GM18858 (cell line): ENCODE results near the gene COL24A1.
"Not testable (repeated sequence)": the region's sequence is repeated elsewhere in the genome, so short reads cannot be mapped to it uniquely, and the experiment has no call there.

Experiments used
- ATAC-seq: cut with Tn5 transposase; IDR thresholded peaks from one replicate; pipeline ENCODE4 v1.9.1; 2021; ENCODE audit not compliant: unreplicated experiment

The COL24A1 gene

DNA sequence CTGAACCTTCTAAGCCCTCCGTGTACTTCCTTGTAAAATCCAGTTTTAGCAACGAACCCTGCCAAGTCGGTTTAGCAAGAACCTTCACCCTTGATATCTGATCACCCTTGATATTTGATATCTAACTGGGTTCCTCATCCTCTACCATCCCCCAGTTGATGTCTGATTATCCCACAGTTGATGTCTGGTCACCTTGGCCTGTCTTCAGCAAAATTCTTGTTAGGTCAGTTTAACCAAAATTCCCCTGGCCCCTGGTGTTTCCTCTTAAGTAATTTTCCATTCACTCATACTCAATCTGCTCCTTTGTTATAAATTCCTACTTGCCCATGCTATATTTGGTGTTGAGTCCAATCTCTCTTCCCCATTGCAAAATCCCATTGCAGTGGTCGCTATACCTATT is 333.9 kb downstream of the COL24A1 start:
- no peak for ATAC-seq

DNA sequence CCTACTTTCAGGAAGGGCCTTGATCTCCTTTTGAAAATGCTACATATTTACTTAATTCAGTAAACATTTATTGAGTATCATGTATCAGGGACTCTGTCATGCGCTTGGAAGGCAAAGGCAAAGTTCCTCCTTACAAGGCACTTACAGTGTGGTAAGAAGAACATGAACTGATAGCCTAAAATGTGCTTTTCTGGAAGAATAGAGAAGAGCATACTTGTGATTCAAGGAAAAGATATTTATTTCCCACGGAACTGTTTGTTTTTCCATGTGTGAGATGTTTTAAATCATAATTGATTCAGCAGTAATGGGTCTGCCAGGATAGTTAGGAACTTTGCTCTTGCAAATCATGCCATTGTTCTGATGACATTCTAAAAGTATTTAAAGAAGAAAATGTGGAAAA is 338.2 kb downstream of the COL24A1 start:
- ATAC-seq, result no peak

DNA sequence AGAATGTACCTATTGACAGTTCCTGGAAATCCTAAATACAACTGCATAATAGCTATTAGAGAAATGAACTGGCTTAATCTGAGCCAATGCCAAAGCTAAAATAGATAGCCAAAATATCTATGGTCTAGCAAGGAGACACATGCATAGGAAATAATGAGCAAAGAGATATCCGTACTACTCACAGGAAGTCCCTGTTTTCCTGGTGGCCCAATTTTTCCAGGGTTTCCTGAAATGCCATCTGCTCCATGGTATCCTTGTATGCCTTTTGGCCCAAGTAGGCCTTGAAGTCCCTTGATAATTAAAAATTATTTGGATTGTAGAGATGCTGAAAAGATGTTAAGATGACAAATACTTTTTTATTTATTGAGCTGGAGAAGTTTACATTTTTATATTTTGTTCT is 340.0 kb downstream of the COL24A1 start:
- ATAC-seq, result no peak

DNA sequence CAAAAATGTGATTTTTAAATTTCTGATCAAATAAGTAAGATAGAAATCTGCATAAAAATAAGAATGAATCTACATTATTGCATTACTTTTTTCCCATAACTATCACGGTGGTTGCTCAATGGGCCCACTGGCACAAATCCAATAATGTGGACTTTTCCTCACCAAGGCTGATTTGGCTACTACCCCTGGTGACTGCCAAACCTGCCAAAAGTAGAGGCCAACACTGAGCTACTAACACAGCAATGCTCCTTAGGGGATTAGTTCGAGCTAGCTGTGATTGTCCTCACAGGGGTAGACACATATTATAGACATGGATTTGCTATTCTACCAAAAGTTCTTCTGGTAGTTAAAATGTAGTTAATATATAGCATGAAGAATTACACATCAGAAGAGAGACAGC is 340.7 kb downstream of the COL24A1 start:
- no peak for ATAC-seq

DNA sequence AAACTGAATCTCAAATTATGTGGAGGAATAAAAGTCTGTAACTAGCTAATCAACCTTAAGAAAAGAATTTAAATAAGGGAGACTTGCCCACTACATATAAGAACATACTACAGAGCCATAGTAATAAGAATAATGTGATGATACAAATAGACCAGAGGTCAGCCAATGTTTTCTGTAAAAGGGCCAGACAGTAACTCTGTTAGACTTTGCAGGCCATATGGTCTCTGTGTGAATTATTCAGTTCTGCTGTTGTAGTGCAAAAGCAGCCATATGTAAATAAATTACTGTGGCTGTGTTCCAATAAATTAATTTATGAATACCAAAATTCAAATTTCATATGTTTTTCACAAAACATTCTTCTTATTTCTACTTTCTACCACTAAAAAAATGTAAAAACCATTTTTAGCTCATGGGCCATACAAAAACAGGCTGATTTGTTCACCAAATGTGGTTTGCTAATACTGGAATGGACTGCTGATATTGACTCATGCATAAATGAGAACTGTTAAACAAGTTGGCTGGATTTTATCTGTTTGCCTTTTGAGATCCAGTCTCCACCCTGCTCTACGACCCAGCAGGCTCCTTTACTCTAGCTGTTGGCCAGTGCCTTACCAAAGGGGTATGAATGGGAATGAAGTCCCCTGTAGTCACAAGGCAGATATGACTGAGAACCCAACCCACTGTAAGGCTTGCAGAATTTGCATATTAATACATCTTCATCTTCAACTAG is 350.2 kb downstream of the COL24A1 start:
- ATAC-seq, result no peak

DNA sequence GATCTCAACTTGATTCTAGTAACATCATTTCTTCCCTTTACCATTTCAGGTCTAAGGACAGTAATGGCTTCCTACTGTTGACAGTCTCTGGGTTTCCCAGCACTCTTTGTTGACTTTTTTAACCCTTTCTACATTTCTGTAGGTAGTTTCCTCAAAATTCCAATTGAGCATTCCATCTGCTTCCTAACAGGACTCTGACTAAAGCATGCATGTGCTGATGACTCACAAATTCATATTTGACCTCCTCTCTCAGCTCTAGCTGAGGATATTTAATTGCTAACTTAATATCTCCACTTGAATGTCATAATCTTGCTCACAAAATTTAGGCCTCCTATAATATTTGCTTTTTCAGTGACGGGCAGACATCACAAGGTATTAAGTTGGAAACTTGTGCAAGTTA is 355.1 kb downstream of the COL24A1 start:
- no peak for ATAC-seq

- ATAC-seq, result no peak
Observed at GRCh38 chr1:85799737-85800136, 356.8 kb downstream of the COL24A1 start.

- no peak for ATAC-seq
Observed at GRCh38 chr1:85798419-85798818, 358.2 kb downstream of the COL24A1 start.

DNA sequence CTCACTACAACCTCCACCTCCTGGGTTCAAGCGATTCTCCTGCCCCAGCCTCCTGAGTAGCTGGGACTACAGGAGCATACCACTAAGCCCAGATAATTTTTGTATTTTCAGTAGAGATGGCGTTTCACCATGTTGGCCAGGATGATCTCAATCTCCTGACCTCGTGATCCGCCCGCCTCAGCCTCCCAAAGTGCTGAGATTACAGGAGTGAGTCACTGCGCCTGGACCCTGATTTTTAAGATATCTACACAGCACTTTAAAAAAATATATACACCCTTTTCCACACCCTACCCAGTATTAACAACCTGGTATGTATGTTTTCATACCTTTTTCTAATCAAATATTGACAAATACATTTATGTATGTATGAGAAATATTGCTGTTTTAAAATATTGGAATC is 379.6 kb downstream of the COL24A1 start:
- ATAC-seq, result not testable (repeated sequence)

DNA sequence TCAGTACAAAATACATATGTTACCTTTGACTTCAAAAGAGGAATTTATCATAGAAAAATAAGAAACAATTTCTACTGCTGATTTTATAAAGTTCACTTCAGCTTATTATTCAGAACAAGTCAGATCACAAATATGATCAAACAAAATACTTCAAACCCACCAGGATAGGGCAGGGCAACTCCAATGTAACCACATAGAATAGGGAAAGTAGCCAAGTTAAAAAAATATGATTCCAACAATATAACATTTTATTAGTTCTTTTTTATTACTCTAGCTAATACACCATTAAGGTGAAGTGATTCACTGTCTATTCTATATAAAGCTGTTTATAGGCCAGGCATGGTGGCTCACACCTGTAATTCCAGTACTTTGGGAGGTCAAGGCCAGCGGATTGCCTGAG is 393.8 kb downstream of the COL24A1 start:
- ATAC-seq, result no peak

DNA sequence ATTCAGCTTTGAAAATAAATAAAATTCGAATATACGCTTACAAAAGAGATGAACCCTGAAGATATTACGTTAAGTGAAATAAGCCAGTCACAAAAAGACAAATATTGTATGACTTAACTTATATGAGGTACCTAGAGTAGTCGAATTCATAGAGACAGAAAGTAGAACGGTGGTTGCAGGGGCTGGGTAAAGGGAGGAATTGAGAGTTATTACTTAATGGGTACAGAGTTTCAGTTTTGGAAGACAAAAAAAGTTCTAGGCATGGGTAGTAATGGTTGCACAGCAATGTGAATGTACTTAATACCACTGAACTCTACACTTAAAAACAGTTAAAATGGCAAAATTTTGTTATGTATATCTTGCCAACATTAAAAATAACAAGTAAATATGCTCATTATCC is 399.7 kb downstream of the COL24A1 start:
- no peak for ATAC-seq

- ATAC-seq, result no peak
Observed at GRCh38 chr1:85748120-85748519, 408.5 kb downstream of the COL24A1 start.

- ATAC-seq, result no peak
Observed at GRCh38 chr1:85746777-85747176, 409.8 kb downstream of the COL24A1 start.

GRCh38 chr1:85743814-85744213 is 412.8 kb downstream of the COL24A1 start:
- no peak for ATAC-seq

GRCh38 chr1:85734931-85735330 is 421.6 kb downstream of the COL24A1 start:
- ATAC-seq, result no peak

DNA sequence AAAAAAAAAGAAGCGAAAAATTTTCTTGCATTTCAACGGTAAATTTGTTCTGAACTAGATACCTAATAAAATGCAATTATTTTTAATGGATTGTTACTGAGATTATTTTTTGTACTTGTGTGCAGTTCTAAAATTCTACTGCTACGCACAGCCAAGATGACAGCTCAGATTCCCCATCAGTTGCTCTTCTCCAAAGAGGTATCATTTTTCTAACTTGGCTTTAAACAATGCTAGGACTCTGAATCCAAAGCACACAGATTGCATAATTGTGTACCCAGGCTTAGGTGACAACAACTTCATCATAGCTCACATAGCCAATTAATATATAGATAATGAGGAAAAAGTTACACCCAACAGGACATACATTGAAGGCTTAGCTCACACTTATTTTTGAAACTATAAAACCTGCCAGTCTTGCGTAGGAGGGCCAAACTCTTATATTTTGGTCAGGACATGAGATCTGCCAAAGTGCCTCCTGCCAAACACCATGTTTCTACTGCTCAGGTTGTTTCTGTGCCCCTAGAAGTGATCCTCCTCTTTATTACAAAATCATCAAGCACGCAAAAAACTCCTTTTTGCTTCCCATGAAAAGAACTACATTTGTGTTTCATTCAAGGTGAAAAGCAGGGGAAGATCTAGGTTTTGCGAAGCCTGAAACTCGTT is 437.8 kb downstream of the COL24A1 start:
- ATAC-seq, result no peak

DNA sequence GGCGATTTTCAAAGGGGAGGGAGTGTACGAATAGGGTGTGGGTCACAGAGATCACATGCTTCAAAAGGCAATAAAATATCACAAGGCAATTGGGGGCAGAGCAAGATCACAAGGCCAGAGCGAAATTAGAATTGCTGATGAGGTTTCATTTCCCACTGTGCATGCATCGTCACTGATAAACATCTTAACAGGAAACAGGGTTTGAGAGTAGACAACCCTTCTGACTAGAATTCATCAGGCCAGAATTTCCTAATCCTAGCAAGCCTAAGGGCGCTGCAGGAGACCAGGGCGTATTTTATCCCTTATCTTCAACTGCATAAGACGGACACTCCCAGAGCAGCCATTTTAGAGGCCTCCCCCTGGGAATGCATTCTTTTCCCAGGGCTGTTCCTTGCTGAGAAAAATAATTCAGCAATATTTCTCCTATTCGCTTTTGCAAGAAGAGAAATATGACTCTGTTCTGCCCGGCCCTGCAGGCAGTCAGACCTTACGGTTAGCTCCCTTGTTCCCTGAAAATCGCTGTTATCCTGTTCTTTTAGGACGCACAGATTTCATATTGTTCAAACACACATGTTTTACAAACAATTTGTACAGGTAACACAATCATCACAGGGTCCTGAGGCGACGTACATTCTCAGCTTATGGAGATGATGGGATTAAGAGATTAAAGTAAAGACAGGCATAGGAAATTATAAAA is 442.0 kb downstream of the COL24A1 start:
- not testable (repeated sequence) for ATAC-seq

GRCh38 chr1:85708829-85709227 is 447.7 kb downstream of the COL24A1 start:
- ATAC-seq, result no peak

GRCh38 chr1:85707990-85708828 is 448.4 kb downstream of the COL24A1 start, which contains the start of gene ZNHIT6:
ZNHIT6 (minus strand) TSS chr1:85708433; CDS start chr1:85708284, 149 bp downstream.
- peak; percentile 85 for ATAC-seq

DNA sequence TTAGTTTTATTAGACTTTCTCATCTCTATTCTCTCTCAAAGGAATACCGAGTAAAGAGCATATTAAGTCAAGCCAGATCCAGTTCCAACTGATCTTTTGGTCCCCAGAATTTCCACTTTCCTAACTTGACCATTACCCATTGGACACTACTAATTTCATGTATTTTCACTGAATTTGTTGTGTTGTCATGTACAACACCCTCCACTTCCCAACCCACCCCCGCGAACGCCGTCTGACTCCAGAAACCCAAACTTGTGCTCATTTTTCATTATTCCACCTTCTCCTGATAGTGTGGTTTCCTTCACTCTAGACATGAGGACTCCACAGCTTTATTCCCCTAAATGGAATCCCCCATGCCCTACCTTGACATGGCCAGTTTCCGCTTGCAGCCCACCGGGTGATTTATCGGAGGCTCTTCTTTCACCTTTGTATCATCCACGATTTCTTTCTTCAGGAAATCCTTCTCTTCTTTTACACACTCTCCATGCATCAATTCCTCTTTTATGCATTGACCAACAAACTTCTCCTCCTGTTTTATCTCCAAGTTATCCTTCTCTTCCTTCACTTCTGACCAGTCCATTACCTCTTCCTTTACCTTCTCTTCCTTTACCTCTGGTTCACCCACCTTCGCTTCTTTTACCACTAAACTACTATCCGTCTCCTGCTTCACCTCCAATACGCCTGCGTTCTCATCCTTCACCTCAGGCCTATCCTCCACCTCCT is 449.1 kb downstream of the COL24A1 start:
- ATAC-seq, result peak; percentile 12
